OCI-LY1 (cell line): ENCODE results near the gene NUMA1.
A peak's percentile ranks its signal among the peaks of the same experiment; 100 is the strongest.

ENCODE experiments used
- H2AFZ ChIP-seq: fragments of 200-600 bp; sonication (generic), shearing (Covaris generic); 2 replicates; pipeline ENCODE4 v1.6.0; 2014; ENCODE audit warnings: antibody characterized with exemption, mild to moderate bottlenecking, low read length
- H3F3A ChIP-seq: fragments of 200-600 bp; sonication (generic), shearing (Covaris generic); 2 replicates; pipeline ENCODE4 v1.6.0; 2014; ENCODE audit warnings: mild to moderate bottlenecking, antibody characterized with exemption, low read length, moderate library complexity; ENCODE audit not compliant: insufficient read depth
- H3K27ac ChIP-seq: fragments of 200-600 bp; sonication (generic); 2 replicates; pipeline ENCODE4 v1.5.1; 2014; ENCODE audit warnings: low read length, mixed run types, mild to moderate bottlenecking, low read depth; ENCODE audit not compliant: poor library complexity, severe bottlenecking
- H3K27me3 ChIP-seq: fragments of 200-600 bp; sonication (generic); 2 replicates; pipeline ENCODE4 v1.6.0; 2014; ENCODE audit warnings: antibody characterized with exemption, mild to moderate bottlenecking, low read length, moderate library complexity; ENCODE audit not compliant: insufficient read depth
- H3K36me3 ChIP-seq: fragments of 200-600 bp; sonication (generic); 2 replicates; pipeline ENCODE4 v1.6.1; 2014; ENCODE audit warnings: mild to moderate bottlenecking, antibody characterized with exemption, low read length, moderate library complexity, mixed read lengths; ENCODE audit not compliant: insufficient read depth
- H3K4me1 ChIP-seq: fragments of 200-600 bp; sonication (generic); 2 replicates; pipeline ENCODE4 v1.5.1; 2014; ENCODE audit warnings: mild to moderate bottlenecking, low read length, moderate library complexity; ENCODE audit not compliant: insufficient read depth, severe bottlenecking
- H3K4me2 ChIP-seq: fragments of 200-600 bp; sonication (generic), shearing (Covaris generic); 2 replicates; pipeline ENCODE4 v1.6.1; 2014; ENCODE audit warnings: low read length
- H3K4me3 ChIP-seq: fragments of 200-600 bp; sonication (generic); 2 replicates; pipeline ENCODE4 v1.5.1; 2014; ENCODE audit warnings: low read length, low read depth, mild to moderate bottlenecking, mixed read lengths; ENCODE audit not compliant: poor library complexity, severe bottlenecking
- H3K79me2 ChIP-seq: fragments of 200-600 bp; shearing (Covaris generic); 2 replicates; pipeline ENCODE4 v1.6.1; 2016; ENCODE audit warnings: mixed run types, low read length, mixed read lengths; ENCODE audit not compliant: insufficient read depth
- H3K9ac ChIP-seq: fragments of 200-600 bp; sonication (generic), shearing (Covaris generic); 2 replicates; pipeline ENCODE4 v1.6.1; 2014; ENCODE audit warnings: mild to moderate bottlenecking, low read length, mixed read lengths
- H3K9me2 ChIP-seq: fragments of 200-600 bp; sonication (generic), shearing (Covaris generic); 2 replicates; pipeline ENCODE4 v1.6.1; 2014; ENCODE audit warnings: low read depth, mild to moderate bottlenecking, low read length, mixed read lengths
- H3K9me3 ChIP-seq: fragments of 200-600 bp; shearing (Covaris generic); 2 replicates; pipeline ENCODE4 v1.6.1; 2014; ENCODE audit warnings: low read length, mixed read lengths
- H4K20me1 ChIP-seq: fragments of 200-600 bp; sonication (generic), shearing (Covaris generic); 2 replicates; pipeline ENCODE4 v1.6.0; 2016; ENCODE audit warnings: mild to moderate bottlenecking, low read length; ENCODE audit not compliant: insufficient read depth
- EZH2 ChIP-seq: fragments of 200-600 bp; sonication (generic), shearing (Covaris generic); IDR thresholded peaks from 2 replicates; pipeline ENCODE4 v1.8.0; 2017; ENCODE audit warnings: borderline replicate concordance, mixed run types, mild to moderate bottlenecking, antibody characterized with exemption, low read length, moderate library complexity, mixed read lengths
- TF ChIP-seq, protein P1 (sequence below): fragments of 200-600 bp; sonication (generic), shearing (Covaris generic); IDR thresholded peaks from 2 replicates; pipeline ENCODE4 v1.5.1; 2017; ENCODE audit warnings: mild to moderate bottlenecking, antibody characterized with exemption, low read length, moderate library complexity, mixed read lengths

Gene NUMA1

DNA sequence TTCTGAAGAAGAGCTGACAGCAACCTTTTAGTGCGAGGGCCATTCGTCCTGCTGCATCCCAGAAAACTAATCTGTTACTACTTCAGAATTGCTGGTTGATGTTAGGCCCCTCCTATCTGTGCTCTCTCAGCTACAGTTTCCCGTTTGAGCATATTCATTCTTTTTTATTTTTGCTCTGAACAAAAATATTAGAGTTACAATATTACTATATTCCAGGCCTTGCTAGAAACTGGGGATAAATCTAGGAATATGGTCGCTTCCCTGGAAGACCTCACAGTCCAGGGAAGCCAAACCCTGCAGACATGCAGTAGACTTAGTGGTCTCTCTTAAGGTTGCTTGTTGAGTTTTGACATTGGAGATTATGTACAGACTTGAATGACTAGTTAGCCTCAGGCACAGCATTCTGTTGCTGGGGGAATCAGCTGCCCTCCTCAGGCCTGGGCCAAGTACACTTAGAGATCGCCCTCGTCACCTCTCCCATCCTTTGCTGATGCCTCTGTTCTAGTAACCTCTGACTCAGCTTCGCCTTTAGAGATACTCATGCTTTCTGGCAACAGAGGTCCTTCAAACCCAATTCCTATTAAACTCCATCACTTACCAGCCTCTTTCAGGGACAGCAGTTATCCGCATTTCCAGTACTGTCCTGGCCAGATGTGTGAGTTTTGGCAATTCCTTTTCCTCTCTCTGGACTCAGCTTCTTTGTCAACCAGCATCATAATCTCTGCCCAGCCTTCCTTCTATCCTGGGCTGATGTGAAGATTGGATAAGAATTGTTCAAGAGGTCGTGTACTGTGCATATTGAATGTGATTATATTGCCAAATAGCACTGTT is 32.9 kb upstream of the NUMA1 start:
- Histone ChIP-seq H3K9me3 (no peaks in the 10 kb centered on the region), H4K20me1 (no peaks in the 10 kb centered on the region), H3K36me3 (no peaks in the 10 kb centered on the region), H3K4me1 (peaks cover 18% of the 10 kb centered on the region), H3K4me2 (peak overlapping the region; percentile 82), H2AFZ (no peak overlapping the region), H3K27me3 (no peaks in the 10 kb centered on the region), H3K9me2 (no peaks in the 10 kb centered on the region), H3K4me3 (peak overlapping the region; percentile 66), H3K27ac (peak overlapping the region; percentile 84), H3F3A (no peaks in the 10 kb centered on the region), H3K9ac (peak overlapping the region; percentile 84), H3K79me2 (no peaks in the 10 kb centered on the region)
- TF ChIP-seq EZH2: no peak
- TF ChIP-seq, protein P1, sequence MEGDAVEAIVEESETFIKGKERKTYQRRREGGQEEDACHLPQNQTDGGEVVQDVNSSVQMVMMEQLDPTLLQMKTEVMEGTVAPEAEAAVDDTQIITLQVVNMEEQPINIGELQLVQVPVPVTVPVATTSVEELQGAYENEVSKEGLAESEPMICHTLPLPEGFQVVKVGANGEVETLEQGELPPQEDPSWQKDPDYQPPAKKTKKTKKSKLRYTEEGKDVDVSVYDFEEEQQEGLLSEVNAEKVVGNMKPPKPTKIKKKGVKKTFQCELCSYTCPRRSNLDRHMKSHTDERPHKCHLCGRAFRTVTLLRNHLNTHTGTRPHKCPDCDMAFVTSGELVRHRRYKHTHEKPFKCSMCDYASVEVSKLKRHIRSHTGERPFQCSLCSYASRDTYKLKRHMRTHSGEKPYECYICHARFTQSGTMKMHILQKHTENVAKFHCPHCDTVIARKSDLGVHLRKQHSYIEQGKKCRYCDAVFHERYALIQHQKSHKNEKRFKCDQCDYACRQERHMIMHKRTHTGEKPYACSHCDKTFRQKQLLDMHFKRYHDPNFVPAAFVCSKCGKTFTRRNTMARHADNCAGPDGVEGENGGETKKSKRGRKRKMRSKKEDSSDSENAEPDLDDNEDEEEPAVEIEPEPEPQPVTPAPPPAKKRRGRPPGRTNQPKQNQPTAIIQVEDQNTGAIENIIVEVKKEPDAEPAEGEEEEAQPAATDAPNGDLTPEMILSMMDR: no peak

DNA sequence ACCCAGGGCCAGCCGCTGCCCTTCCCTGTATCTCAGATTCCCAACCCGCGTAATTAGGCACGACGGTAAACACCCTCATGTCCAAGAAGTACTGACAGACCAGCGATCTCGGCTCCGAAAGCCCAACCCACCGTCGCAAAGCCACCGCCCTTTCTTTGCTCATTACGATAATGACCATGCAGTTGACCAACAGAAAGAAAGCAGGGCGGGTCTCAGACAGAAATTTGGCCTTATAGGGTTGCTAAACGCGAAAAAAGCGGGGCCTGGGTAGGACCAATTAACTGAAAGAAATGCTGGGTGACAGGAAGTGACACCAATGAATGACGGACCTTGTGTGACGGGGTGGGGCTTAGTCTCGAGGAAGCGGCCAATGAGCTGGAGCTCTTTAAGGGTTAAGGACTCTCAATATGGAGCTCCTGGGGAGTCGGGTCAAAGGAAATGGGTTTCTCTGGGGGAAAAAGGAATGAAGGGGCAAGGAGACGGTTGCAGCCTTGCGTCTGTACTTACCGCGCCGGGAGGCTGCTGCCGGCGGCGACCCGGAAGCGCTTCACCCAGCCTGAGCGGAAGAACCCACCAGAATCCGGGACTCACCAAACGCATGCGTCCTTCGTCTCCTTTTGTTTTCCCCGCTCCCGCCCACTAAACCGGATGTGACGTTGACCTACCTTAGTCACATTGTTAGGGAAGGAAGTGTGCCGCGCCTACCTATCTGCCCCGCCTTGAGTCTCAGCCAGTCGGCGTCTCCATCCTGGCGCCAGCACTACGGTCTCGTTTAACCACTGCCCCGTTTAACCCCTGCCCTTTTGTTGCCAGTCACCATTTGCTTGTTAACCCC is 32.0 kb upstream of the NUMA1 start, which contains the start of gene ANAPC15:
Gene ANAPC15, minus strand, starts transcription at position 553 of the 835 bp plus-strand sequence. CDS start 1,419 bp downstream, outside the sequence.
- Histone ChIP-seq H3K27ac (peak within 1 kb of the TSS; percentile 84), H3K9ac (peak within 1 kb of the TSS; percentile 84), H3K4me1 (peaks cover 18% of the 10 kb centered on the region), H3K27me3 (no peaks in the 10 kb centered on the region), H3K9me3 (no peaks in the 10 kb centered on the region), H3K36me3 (no peaks in the 10 kb centered on the region), H2AFZ (no peak within 1 kb of the TSS), H3F3A (no peaks in the 10 kb centered on the region), H3K9me2 (no peaks in the 10 kb centered on the region), H3K79me2 (no peaks in the 10 kb centered on the region), H4K20me1 (no peaks in the 10 kb centered on the region), H3K4me3 (peak within 1 kb of the TSS; percentile 66), H3K4me2 (peak within 1 kb of the TSS; percentile 83)
- no peak for TF ChIP-seq EZH2
- TF ChIP-seq, protein P1: no peak

DNA sequence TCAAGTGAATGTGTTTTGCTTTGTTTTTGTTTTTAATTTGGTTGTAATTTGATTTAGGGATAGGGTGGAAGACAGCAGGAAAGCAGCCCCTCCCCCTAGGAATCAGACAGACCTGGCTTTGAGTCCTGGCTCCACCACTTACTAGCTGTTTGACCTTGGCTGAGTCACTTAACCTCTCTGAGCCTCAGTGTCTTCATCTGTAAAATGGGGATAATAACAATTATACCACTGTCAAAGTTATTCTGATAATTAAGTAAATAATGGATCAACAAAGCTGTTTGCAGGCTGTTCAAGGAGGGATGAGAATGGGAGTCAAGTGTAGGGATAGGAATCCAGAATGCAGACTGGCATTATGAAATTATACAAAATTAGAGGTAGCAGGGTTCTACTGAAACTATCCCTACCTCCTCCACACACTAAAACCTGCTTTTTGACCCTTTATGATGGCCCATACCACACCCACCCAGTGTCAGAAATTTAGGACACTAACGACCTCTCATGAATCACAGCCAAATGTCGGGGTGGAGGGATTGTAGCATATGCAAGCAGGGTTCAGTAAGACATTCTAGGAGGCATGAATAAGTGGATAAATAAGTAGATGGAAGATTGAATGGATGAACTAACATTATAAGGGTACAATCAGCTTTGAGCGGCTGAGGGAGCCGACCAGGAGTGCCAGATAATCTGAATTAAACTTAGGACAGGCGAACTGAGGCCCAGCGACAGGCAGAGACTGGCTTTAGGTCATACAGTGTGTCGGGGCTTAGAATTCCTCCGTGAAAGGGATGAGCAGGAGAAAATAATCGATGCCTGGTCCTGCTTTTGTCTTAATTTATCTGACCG is 31.2 kb upstream of the NUMA1 start:
- H3K9me3 ChIP-seq: no peaks in the 10 kb centered on the region
- no peak for TF ChIP-seq EZH2
- TF ChIP-seq, protein P1: no peak
- no peaks in the 10 kb centered on the region for H3K9me2 ChIP-seq
- no peaks in the 10 kb centered on the region for H3F3A ChIP-seq
- no peak overlapping the region for H2AFZ ChIP-seq
- peak overlapping the region; percentile 83 for H3K4me2 ChIP-seq
- peaks cover 18% of the 10 kb centered on the region for H3K4me1 ChIP-seq
- H3K36me3 ChIP-seq: no peaks in the 10 kb centered on the region
- H3K27me3 ChIP-seq: no peaks in the 10 kb centered on the region
- no peaks in the 10 kb centered on the region for H4K20me1 ChIP-seq
- H3K4me3 ChIP-seq: peak overlapping the region; percentile 66
- H3K79me2 ChIP-seq: no peaks in the 10 kb centered on the region
- H3K9ac ChIP-seq: peak overlapping the region; percentile 84
- H3K27ac ChIP-seq: peak overlapping the region; percentile 84
